SK-MEL-5 (cell line): ENCODE results near the gene MRPL27. TPM values are rescaled to one million over a fixed set of nuclear protein-coding genes. Genes with fewer than 3 reads are reported as not detected.

Experiments used
- DNase-seq: peaks from one replicate; pipeline ENCODE4 v3.0.0-alpha.2; 2016; ENCODE audit warnings: low read depth, low spot score
- in situ Hi-C: cut with HindIII; loops from 2 replicates; pipeline ENCODE4 v1.10.0; 2016; ENCODE audit warnings: low sequenced_read_pairs, high pct_unique_total_duplicates, low pct_unique_long_range_greater_than_20kb
- total RNA-seq: library from RNA; depleted of rRNA; stranded (reverse); fragments of >200 nt; shearing (Covaris generic); gene quantifications from 2 replicates; pipeline ENCODE4 v1.2.3, GENCODE V29; 2014

The MRPL27 gene
- total RNA-seq, 1 experiment from 2014 or later: 107 TPM

DNA sequence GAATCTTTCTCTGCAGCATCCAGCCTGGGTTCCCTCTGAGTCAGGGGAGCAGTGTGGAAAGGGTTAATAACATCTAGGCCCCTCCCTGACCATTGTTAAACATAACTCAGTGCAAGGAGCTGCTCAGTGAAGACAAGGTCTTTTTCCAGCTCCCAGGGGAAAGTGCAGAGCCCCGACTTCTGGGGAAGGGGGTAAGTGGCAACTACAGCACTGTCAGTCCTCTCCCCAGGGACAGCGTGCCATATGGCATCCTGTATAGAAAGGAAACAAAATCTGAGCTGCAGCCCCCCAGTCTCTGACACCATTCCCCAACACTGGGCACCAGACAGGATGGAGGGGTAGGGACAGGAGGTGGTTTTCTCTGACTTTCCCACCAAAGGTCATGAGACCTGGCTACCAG, 7.8 kb downstream of the MRPL27 start:
- in situ Hi-C loops: no loop called here
- DNase-seq: no peak

DNA sequence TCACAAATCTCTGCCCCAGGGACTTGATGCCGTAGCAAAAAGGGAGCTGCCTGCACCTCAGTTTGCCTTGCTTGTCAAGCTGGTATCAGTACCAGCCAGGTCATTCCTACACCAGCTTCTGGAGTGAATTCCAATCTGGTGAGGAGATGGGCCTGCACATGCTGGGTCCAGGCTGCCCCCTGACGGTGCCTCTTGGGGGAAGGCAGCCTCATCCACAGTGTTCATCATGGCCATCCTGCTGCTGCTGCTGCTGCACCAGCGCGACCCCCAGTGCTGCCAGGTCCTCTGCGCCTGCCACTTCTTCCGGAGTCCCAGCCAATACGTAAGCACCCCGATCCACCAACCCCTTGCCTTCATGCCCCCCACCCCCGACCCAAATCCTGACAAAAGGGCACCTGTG, 8.3 kb downstream of the MRPL27 start:
- in situ Hi-C loops: no loop called here
- DNase-seq: no peak

DNA sequence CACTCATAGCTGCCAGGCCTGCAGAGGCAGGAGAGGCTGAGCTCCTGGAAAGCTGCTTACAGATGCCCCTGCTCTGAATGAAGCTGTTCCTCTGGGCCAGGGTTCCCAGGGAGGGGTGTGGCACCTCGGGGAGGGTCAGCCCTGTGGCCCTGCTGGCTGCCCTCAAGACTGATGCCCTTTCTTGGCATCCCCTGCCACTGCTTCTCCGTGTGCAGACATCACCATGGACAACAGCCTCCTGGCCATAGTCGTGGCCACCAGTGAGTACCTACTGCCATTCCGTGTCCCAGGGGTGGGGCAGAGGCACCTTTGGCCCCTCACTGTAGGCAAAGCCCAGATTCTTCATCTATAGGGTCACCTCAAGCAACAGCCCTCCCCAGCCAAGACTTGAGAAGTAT, 8.9 kb downstream of the MRPL27 start:
- no peak for DNase-seq
- in situ Hi-C loops: no loop called here

DNA sequence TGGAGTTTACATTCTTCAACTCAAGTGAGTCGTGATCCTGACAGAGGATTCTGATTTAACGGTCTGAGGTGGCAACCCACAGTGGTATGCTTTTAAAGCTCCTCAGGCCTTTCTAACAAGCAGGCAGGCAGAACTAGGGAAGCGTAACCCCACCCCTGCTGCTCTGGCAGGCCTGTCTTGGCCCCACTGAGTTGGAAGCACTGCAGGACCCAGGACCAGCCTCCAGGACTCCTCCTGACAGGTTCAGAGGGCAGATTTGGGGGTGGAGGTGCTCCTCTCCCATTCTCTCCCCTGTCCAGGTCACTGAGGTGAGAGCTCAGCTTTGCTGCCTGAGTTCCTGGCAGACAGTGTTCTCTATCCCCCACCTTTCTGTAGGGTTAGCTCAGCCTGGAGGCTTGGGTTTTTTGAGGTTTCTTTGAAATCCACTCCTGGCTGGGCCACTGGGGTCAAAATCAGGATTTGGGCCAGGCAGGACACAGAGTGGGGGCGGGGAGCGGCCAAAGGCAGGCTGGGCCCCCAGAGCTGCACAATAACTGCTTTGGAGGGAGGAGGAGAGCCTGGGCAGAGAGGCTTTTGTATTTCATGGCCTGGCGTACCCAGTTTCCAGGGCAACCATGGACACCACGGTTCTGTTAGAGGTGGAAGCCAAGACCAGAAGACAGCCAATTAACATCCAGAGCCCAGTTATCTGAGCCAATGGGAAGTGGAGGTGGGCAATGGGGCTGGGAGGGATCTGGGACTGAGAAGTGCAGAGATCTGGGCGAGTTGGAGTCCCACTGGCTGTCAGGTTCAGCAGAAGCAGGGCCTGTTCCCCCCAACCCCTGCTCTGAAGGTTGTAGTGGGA, 9.5 kb downstream of the MRPL27 start:
- DNase-seq: peak; percentile 73

DNA sequence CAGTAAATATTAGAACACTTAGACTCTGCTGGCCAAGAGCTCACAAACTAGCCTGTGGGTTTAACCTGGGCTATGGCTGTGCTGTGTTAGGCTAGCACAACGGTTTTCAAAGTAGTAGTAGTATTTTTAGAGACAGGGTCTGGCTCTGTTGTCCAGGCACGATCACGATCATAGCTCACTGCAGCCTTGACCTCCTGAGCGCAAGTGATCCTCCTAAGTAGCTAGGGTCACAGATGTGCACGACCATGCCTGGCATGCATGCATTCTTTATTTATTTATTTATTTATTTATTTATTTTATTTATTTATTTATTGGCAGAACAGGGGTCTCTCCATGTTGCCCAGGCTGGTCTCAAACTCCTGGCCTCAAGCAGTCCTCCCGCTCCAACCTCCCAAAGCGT, 10.3 kb downstream of the MRPL27 start:
- in situ Hi-C loops: no loop called here
- DNase-seq: no peak

More for the DNA sequence above, 9.5 kb downstream of the MRPL27 start:
- in situ Hi-C loops: no loop called here

DNA sequence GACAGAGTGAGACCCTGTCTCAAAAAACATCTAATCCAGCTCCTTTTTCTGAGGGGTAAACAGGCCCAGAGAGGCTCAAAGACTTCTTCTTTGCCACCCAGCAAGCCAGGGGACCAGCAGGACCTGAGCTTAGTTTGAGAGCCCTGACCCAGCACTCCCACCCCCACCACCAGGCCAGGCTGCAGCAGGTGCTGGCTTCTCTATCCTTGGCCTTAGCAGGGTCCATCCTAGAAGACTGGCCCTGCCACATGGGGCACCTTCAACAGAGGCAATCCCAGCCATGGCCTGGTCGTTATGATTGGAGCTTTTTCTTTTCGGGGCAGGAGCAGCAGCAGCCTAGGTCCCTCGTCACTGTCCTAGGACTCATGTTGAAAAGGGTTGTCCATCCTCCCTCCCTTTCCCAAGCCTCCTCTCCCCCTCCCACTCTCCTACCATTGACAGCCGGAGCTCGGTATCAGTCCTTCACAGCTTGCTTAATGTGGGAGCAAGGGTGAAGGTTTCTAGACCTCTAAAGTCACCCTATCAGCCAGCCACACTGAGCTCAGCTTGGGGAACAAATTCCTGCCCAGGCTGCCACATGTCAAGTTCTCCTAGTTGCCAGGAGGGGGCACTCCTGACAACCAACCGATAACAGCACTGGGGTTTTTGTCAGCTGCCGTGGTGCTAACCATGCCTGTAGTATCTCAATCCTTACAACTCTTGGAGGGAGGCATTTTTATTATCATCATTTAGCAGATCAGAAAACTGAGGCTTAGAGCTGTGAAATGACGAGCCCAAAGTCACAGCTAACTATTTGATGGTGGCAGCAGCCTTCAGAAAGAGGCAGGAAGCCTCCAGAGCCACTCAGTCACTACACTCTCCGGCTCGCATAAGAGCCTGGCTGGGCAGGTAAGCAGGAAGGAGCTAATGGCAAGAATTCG, 11.2 kb downstream of the MRPL27 start:
- in situ Hi-C loops: no loop called here
- peak; percentile 84 for DNase-seq

DNA sequence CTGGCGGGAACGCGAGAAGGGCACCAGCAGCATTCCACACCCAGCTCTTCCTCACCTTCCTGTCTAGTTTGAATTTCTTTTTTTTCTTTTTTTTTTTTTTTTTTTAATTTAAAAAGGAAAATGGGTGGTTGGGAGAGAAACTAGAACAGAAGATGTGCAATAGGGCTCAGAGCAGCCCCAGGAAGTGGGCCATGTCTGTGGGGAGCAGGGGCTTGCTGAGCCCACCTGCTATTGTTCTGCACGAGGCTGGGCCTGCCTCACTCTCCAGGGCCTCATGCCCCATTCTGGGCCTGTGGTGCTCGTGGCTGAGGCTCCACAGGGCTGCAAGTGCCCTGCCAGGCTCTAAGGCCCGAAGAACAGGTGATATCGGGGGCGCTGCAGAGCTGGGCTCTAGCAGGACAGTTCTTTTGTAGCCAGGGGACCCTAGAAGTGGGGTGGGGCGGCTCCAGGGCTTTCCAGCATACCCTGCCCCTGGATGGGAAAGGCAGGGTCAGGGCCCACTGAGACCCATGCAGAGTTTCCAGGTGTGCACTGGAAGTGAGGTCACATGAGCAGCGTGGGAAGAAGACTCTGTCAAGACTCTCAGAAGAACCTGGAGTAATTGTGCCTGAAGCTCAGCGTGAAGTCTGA, 12.4 kb downstream of the MRPL27 start:
- in situ Hi-C loops: no loop called here
- no peak for DNase-seq

DNA sequence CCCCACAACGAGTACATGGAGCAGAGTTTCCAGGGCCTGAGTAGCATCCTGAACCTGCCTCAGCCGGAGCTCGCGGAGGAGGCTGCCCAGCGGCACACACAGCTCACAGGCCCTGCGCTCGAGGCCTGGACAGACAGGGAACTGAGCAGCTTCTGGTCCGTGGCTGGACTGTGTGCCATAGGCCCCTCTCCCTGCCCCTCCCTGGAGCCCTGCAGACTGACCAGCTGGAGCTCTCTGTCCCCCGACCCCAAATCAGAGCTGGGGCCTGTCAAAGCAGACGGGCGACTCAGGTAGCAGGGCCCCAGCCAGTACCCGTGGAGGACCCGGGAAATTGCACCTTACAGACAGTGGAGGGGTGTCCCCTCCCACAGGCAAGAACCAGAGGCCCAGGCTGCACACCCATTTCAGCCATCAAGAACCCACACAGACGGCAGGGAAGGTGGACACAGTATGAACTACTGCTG, 13.0 kb downstream of the MRPL27 start:
- in situ Hi-C loops: no loop called here
- no peak for DNase-seq

DNA sequence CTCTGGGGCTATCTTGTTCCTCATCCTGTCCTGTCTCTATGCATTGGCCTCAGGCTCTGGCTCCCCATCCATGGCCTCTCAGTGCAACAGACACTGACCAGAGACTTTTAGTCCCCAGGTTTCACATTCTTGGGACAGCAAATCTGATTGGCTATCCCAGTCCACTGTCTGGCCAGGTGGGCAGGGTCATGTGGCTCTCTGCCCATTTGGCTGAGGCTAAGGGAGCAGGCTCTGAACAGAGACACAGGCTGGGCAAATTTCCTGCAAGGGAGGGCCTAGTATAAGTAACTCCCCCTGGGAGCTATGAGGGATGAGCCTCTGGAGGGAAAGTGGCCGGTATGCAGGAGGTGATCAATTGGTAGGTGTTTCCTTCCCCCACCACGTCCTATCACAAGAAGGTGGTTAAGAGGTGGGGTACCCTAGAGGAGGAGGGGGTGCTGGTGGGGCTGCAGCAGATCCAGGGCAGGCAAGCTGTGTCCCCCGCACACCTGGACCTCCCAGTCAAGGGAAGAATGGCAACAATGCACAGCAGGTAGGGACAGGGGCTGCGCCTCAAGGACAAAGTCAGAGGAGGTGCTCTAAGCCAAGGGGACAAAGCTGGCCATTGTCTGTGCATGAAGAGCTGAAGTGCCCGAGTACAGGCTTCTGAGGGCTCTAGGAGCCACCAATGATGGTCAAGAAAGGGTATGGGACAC, 13.8 kb downstream of the MRPL27 start:
- DNase-seq: no peak
- in situ Hi-C loops: no loop called here

DNA sequence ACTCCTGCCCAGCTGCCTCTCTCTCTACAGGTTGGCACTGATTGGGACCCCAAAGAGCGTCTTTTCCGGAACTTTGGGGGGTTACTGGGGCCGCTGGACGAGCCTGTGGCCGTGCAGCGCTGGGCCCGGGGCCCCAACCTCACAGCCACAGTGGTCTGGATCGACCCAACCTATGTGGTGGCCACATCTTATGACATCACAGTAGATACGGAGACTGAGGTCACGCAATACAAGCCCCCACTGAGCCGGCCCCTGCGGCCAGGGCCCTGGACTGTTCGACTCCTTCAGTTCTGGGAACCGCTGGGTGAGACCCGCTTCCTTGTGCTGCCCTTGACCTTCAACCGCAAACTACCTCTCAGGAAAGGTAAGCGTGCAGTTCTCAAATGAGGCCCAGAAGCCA, 14.8 kb downstream of the MRPL27 start:
- DNase-seq: no peak
- in situ Hi-C loops: no loop called here

DNA sequence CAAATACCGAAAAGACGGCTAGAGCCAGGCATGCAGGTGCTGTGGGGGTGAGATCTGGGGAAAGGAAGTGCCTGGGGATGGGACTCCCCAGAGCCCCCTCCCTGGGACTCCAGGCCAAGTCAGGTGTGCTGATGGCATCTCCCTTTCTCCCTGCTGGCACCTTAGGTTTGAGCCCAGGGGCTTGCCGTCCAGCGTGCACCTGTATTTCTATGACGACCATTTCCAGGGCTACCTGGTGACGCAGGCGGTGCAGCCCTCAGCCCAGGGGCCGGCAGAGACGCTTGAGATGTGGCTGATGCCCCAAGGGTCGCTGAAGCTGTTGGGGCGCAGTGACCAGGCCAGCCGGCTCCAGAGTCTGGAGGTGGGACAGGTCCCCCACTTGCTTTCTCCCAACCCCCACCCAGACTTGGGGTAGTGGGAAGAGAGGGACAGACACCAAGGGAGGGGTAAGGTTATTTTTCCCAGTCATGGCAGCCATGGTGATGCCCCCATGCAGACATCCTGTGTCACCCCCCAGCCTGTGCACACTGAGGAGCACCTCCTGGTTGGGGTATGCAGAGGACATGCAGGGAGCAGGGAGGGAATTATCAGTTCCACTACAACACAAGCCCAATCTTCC, 16.0 kb downstream of the MRPL27 start:
- in situ Hi-C loops: no loop called here
- no peak for DNase-seq

DNA sequence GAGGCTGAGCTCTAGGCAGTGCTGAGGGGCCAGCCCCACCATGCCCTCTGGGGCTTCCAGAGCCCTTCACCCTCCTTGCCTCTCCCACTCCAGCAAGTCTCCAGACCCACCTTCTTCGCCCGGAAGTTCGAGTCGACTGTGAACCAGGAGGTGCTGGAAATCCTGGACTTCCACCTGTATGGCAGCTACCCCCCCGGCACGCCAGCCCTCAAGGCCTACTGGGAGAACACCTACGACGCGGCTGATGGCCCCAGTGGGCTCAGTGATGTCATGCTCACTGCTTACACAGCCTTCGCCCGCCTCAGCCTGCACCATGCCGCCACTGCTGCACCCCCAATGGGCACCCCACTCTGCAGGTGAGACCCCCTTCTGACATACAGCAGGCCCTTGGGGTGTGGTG, 16.6 kb downstream of the MRPL27 start:
- in situ Hi-C loops: no loop called here

DNA sequence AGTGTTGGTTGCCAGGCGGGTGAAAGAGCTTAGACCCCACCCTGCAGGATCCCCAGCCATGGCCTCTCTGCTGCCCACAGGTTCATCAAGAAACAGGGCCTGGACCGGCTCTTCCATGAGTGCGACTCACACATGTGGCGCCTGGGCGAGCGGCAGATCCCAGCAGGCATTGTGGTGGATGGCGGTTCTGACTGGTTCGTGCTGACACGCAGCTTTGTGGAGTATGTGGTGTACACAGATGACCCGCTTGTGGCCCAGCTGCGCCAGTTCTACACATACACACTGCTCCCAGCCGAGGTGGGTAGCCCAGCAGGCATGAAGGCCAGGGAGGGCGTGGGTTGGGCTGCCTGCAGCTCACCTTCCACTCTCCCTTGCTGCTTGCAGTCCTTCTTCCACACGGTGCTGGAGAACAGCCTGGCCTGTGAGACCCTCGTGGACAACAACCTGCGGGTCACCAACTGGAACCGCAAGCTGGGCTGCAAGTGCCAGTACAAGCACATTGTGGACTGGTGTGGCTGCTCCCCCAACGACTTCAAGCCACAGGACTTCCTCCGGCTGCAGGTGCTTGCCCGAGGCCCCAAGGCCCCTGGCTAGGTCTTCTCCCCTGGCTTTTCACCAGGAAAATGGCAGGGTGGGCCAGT, 17.2 kb downstream of the MRPL27 start:
- no peak for DNase-seq
- in situ Hi-C loops: no loop called here

More for the DNA sequence above, 16.6 kb downstream of the MRPL27 start:
- DNase-seq: no peak

DNA sequence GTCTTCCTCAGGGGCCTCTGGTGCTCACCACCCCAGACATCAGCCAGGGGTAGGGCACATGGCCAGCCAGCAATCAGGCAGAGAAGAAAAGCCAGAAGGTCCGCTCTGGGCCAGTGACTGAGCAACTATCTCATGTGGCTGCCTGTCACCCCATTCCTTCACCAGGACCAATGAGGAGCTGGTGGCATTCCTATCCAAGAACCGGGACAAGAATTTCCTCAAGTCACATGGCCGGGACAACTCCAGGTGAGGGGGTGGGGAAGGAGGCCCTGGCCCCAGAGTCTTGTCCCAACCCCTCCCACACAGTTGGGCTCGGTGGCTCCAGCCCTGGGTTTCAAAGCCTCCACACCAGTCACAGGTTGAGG, 17.7 kb downstream of the MRPL27 start:
- in situ Hi-C loops: no loop called here
- no peak for DNase-seq

DNA sequence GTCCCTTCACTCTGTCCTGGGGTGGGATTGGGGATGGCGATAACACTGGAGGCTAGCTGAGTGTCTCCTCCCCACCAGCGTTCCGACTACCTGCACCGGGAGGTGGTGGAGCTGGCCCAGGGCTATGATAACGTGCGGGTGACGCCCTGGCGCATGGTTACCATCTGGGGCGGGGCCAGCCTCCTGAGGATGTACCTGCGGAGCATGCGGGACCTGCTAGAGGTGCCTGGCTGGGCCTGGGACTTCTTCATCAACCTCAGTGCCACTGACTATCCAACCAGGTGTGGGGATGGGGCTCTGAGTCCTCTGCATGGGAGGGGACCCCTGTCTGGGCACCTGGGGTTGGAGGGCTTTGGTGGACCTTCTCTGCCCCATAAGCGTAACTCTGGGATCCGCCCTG, 18.2 kb downstream of the MRPL27 start:
- in situ Hi-C loops: no loop called here
- no peak for DNase-seq

DNA sequence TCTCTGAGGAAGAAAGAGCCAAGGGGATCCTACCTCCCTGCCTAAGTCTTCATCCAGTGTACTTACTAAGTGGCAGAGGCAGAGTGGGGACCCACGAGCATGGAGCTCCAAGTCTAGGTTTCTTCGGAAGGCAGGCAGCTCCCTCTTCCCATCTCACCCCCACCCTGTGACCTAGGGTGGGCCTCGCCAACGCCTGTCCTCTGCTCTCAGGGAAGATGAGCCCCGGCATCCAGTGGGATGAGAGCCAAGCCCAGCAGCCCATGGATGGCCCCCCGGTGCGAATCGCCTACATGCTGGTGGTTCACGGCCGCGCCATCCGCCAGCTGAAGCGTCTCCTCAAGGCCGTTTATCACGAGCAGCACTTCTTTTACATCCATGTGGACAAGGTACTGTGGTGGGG, 18.8 kb downstream of the MRPL27 start:
- in situ Hi-C loops: no loop called here
- no peak for DNase-seq
